NCI-H1930 (cell line): ENCODE results near the gene PTPRS.
"Not testable (repeated sequence)": the region's sequence is repeated elsewhere in the genome, so short reads cannot be mapped to it uniquely, and the experiment has no call there.

Experiments used
- DNase-seq, 2 experiments: peaks; one replicate each; lab custom pipeline; 2025; lab: John Stamatoyannopoulos, UW

PTPRS gene

GRCh38 chr19:5340637-5341447, at the start of gene PTPRS:
Gene PTPRS (minus strand): TSS chr19:5340812. CDS start chr19:5286140, 54,672 bp downstream.
- peak; percentile 71 to 85 for DNase-seq

GRCh38 chr19:5389353-5389752, 48.7 kb upstream of the PTPRS start:
- no peak for DNase-seq

- no peak for DNase-seq
These were observed 46.9 kb upstream of the PTPRS start for GRCh38 chr19:5387472-5387871.

DNA sequence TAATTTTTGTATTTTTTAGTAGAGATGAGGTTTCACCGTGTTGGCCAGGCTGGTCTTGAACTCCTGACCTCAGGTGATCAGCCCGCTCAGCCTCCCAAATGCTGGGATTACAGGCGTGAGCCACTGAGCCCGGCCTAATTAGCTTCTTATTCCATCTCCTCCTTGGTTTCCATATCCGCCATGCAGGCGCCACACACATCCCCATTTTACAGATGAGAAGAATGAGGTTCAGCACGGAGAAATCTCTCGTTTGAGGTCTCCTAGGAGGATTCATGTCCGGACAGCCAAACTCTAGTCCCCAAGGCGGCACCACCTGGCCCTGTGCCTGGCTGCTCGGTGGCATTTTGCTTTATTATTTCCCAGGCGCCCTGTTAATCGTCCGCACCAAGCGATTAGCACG, 46.2 kb upstream of the PTPRS start:
- DNase-seq, result no peak

GRCh38 chr19:5381197-5381596, 40.6 kb upstream of the PTPRS start:
- not testable (repeated sequence) for DNase-seq

DNA sequence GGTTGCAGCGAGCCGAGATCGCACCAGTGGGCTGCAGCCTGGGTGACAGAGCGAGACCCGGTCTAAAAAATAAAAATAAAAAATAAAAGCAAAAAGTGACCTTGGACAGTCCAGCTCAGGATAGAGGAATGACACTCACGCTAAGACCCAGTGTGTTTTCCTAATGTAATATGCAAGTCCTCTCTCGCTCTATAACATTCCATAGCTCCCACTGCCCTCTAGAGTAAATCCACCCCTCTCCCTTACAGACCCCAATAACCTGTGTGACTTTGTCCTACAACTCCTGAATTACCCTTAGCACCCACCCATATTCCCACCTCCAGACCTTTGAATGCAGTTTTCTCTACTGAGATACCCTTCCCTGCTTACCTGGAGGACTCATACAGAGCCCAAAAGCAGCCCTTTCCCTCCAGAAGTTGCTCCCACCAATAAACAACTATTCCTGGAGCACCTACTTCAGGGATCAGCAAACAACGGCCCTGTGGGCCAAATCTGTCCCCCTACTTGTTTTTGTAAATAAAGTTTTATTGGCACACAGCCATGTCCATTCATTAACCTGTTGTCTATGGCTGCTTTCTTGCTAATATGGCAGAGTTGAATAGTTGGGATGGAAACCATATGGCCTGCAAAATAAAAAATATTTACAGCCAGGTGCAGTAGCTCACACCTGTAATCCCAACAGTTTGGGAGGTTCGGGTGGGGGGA, 39.8 kb upstream of the PTPRS start:
- no peak for DNase-seq

- no peak for DNase-seq
These were observed 36.3 kb upstream of the PTPRS start for GRCh38 chr19:5376928-5377327.

- DNase-seq, result no peak
These were observed 32.1 kb upstream of the PTPRS start for GRCh38 chr19:5372572-5373200.

DNA sequence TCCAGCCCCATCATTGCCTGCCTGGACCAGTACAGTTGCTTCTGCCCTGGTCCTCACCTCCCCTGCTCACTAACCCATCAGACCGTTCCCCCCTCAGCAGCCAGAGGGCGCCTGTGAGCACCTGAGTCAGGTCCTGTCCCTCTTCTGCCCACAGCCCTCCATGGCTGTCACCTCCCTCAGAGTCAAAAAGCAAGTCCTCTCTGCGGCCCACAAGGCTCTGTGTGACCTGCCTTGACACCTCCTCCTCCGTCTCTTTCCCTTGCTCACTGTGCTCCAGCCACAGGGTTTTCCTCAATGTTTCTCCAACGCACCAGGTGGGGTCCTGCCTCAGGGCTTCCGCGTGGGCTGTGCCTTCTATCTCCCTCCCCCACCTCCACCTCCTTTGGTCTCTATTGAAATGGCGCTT, 29.4 kb upstream of the PTPRS start:
- peak; percentile 18 to 64 for DNase-seq

- no peak for DNase-seq
These were observed 28.7 kb upstream of the PTPRS start for GRCh38 chr19:5369304-5369703.

DNA sequence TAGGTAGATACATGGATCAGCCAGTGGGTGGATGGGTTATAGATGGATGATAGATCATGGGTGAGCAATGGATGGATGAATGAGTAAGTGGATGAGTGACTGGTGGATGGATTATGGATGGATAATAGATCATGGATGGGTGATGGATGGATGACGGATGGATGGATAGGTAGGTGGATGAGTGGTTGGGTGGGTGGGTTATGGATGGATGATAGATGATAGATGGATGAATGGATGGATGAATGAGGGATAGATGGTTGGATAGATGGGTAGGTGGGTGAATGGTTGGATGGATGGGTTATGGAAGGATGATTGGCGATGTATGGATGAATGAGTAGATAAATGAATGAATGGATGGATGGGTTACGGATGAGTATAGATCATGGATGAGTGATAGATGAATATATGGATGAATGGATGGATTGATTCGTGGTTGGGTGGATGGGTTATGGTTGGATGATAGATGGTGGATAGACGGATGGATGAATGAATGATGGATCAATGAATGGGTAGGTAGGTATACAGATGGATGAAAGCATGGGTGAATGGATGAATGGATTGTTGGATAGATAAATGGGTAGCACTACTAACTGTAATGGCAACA, 27.0 kb upstream of the PTPRS start:
- DNase-seq, result no peak

GRCh38 chr19:5365905-5366304, 25.3 kb upstream of the PTPRS start:
- DNase-seq, result no peak

GRCh38 chr19:5364674-5365073, 24.1 kb upstream of the PTPRS start:
- DNase-seq, result peak in 1 of 2 experiments; percentile 10

GRCh38 chr19:5361839-5362238, 21.2 kb upstream of the PTPRS start:
- DNase-seq, result not testable (repeated sequence)

- no peak for DNase-seq
These were observed 20.8 kb upstream of the PTPRS start for GRCh38 chr19:5361407-5361806.

- DNase-seq, result no peak
These were observed 19.6 kb upstream of the PTPRS start for GRCh38 chr19:5360003-5360780.

- DNase-seq, result peak in 1 of 2 experiments; percentile 28
These were observed 17.7 kb upstream of the PTPRS start for GRCh38 chr19:5358173-5358800.

DNA sequence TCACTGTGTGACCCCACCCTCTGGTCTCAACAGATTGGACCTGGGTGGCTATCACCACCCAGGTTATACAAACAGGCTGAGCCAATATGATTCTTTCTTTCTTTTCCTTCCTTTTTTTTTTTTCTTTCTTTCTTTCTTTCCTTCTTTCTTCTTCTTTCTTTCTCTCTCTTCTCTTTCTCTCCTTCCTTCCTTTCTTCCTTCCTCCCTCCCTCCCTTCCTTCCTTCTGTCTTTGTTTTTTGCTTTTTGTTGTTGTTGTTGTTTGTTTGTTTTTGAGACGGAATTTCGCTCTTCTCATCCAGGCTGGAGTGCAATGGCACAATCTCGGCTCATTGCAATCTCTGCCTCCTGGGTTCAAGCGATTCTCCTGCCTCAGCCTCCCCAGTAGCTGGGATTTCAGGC, 17.0 kb upstream of the PTPRS start:
- no peak for DNase-seq

DNA sequence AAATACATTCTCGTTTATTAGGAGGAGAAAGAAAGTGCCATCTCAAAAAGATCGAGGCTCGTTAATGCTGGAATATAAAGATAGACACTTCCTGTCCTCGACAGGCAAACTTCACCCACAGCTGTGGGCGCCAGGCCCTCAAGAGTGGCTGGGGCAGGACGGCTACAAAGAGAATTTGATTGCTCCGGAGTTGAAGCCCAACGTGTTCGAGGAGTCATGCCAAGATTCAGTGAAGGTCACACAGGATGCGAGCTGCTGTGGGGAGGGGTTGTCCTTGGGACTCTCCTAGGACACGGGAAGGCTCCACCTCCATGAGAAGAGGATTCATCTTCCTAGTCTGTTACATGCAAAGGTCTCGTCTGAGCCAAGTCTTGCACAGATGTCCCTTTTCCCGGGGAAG, 16.3 kb upstream of the PTPRS start:
- DNase-seq, result no peak

GRCh38 chr19:5356428-5356827, 15.8 kb upstream of the PTPRS start:
- no peak for DNase-seq

GRCh38 chr19:5355693-5356092, 15.1 kb upstream of the PTPRS start:
- DNase-seq, result no peak
